GM12878 (cell line): ENCODE results near the gene INSC. TPM values are rescaled to one million over a fixed set of nuclear protein-coding genes. Genes with fewer than 3 reads are reported as not detected.

Experiments used
- ATAC-seq: fragments of 200-7000 bp; cut with Tn5 transposase; 3 replicates; pipeline ENCODE4 v1.9.1; 2020; ENCODE audit warnings: mild to moderate bottlenecking, moderate library complexity
- BruUV-seq: library from RNA; stranded (reverse); fragments of 400-500 nt; replicated peaks from 2 replicates; lab custom pipeline; 2021; lab: Mats Ljungman, UMichigan
- CTCF ChIA-PET: fragments of 300-600 bp; sonication (Branson Sonifier 250); formaldehyde crosslinking; extraction: SDS; loops from one replicate; lab custom pipeline; 2021; ENCODE audit warnings: inconsistent platforms; lab: Yijun Ruan, JAX
- POLR2A ChIA-PET: fragments of 350-600 bp; formaldehyde crosslinking; extraction: SDS; loops from one replicate; lab custom pipeline; 2021; ENCODE audit warnings: inconsistent platforms; lab: Charles Lee
- RAD21 ChIA-PET: fragments of 300-600 bp; sonication (Branson Sonifier 250); formaldehyde crosslinking; loops from one replicate; lab custom pipeline; 2023; ENCODE audit warnings: antibody characterized with exemption; ENCODE audit not compliant: unreplicated experiment; lab: Charles Lee
- SMC1A ChIA-PET: fragments of 300-600 bp; sonication (Branson Sonifier 250); formaldehyde crosslinking; loops from one replicate; lab custom pipeline; 2023; ENCODE audit not compliant: unreplicated experiment, uncharacterized antibody; lab: Charles Lee
- DNase-seq: peaks from one replicate; pipeline ENCODE4 v3.0.0-alpha.2; 2011; ENCODE audit warnings: low read depth, low spot score
- FAIRE-seq: peaks from 3 replicates; lab custom pipeline; 2011; peaks lifted over from hg19 to GRCh38; lab: Jason Lieb, UNC
- H2AFZ ChIP-seq: 2 replicates; pipeline ENCODE4 v1.6.0; 2011; ENCODE audit warnings: low read depth, low read length, control low read depth; ENCODE audit not compliant: control insufficient read depth
- H3K27ac ChIP-seq: 2 replicates; pipeline ENCODE4 v1.5.1; 2011; ENCODE audit warnings: control low read depth; ENCODE audit not compliant: control insufficient read depth, insufficient read depth
- H3K27me3 ChIP-seq, 2 experiments: replicated peaks in 1 of 2; 2 replicates each; pipeline versions ENCODE4 v1.6.0 to v1.6.1; 2011; ENCODE audit warnings: low read length in 1 of 2; ENCODE audit not compliant: control insufficient read depth in 2 of 2, insufficient read depth in 2 of 2
- H3K36me3 ChIP-seq, 2 experiments: 2 replicates each; pipeline ENCODE4 v1.5.1; 2011; ENCODE audit warnings: low read length in 1 of 2; ENCODE audit not compliant: control insufficient read depth in 2 of 2, insufficient read depth in 2 of 2
- H3K4me1 ChIP-seq: 2 replicates; pipeline ENCODE4 v1.6.1; 2011; ENCODE audit warnings: mild to moderate bottlenecking, low read length, moderate library complexity, mixed read lengths; ENCODE audit not compliant: control insufficient read depth, insufficient read depth
- H3K4me2 ChIP-seq: 2 replicates; pipeline ENCODE4 v1.6.0; 2011; ENCODE audit warnings: control low read depth; ENCODE audit not compliant: control insufficient read depth, insufficient read depth
- H3K4me3 ChIP-seq: fragments of 200-600 bp; sonication (generic); 2 replicates; pipeline ENCODE4 v1.5.1; 2016
- H3K79me2 ChIP-seq: 2 replicates; pipeline ENCODE4 v1.6.0; 2011; ENCODE audit warnings: low read length; ENCODE audit not compliant: control insufficient read depth, insufficient read depth
- H3K9ac ChIP-seq: 2 replicates; pipeline ENCODE4 v1.8.0; 2011; ENCODE audit warnings: low read length, control low read depth, mixed read lengths; ENCODE audit not compliant: control insufficient read depth, insufficient read depth
- H3K9me3 ChIP-seq: replicated peaks from 3 replicates; pipeline ENCODE4 v1.5.1; 2011; ENCODE audit warnings: mild to moderate bottlenecking, low read length; ENCODE audit not compliant: control insufficient read depth, insufficient read depth
- H4K20me1 ChIP-seq: 2 replicates; pipeline ENCODE4 v1.6.0; 2011; ENCODE audit not compliant: control insufficient read depth, insufficient read depth
- ASH2L ChIP-seq: fragments of 300-600, 200-600 bp; sonication (generic); IDR thresholded peaks from 2 replicates; pipeline ENCODE4 v1.6.1; 2017; ENCODE audit warnings: low read depth, mild to moderate bottlenecking, borderline replicate concordance
- ATF7 ChIP-seq: fragments of 450-650 bp; IDR thresholded peaks from 2 replicates; pipeline ENCODE4 v1.6.1; 2016; ENCODE audit warnings: low read depth, mild to moderate bottlenecking
- BCL11A ChIP-seq: IDR thresholded peaks from 2 replicates; pipeline ENCODE4 v1.6.1; 2011; ENCODE audit warnings: low read depth, low read length
- BMI1 ChIP-seq: fragments of 450-650 bp; IDR thresholded peaks from 2 replicates; pipeline ENCODE4 v1.6.1; 2016; ENCODE audit warnings: mild to moderate bottlenecking, moderate library complexity, borderline replicate concordance
- EED ChIP-seq: sonication (generic); IDR thresholded peaks from 2 replicates; pipeline ENCODE4 v1.6.1; 2016; ENCODE audit warnings: antibody characterized with exemption, low read depth
- HDAC6 ChIP-seq: fragments of 200-600 bp; sonication (generic); IDR thresholded peaks from one replicate; pipeline ENCODE4 v1.8.0; 2017; ENCODE audit warnings: antibody characterized with exemption; ENCODE audit not compliant: unreplicated experiment
- IKZF1 ChIP-seq: fragments of 450-650 bp; conservative IDR thresholded peaks from 2 replicates; pipeline ENCODE4 v1.6.1; 2017; ENCODE audit warnings: antibody characterized with exemption, mild to moderate bottlenecking
- LARP7 ChIP-seq: fragments of 450-650 bp; IDR thresholded peaks from 2 replicates; pipeline ENCODE4 v1.6.1; 2017; ENCODE audit warnings: mild to moderate bottlenecking
- MAX ChIP-seq: IDR thresholded peaks from 2 replicates; pipeline ENCODE4 v1.6.1; 2012; ENCODE audit warnings: low read depth, low read length, improper control_type of control experiment
- MTA2 ChIP-seq: fragments of 450-650 bp; IDR thresholded peaks from 2 replicates; pipeline ENCODE4 v1.6.1; 2016; ENCODE audit warnings: low read depth, mild to moderate bottlenecking, moderate library complexity
- MTA3 ChIP-seq: IDR thresholded peaks from 2 replicates; pipeline ENCODE4 v1.6.1; 2012; ENCODE audit warnings: low read length, inconsistent platforms, borderline replicate concordance
- RELB ChIP-seq: fragments of 450-650 bp; IDR thresholded peaks from 2 replicates; pipeline ENCODE4 v1.6.1; 2017; ENCODE audit warnings: low read depth, mild to moderate bottlenecking, moderate library complexity
- SMARCA5 ChIP-seq: fragments of 450-650 bp; IDR thresholded peaks from 2 replicates; pipeline ENCODE4 v1.6.1; 2017; ENCODE audit warnings: mild to moderate bottlenecking
- TAF1 ChIP-seq: IDR thresholded peaks from 2 replicates; pipeline ENCODE4 v1.6.1; 2011; ENCODE audit warnings: mild to moderate bottlenecking, low read depth, low read length, borderline replicate concordance
- ZBTB40 ChIP-seq: fragments of 450-650 bp; IDR thresholded peaks from 2 replicates; pipeline ENCODE4 v1.6.1; 2016; ENCODE audit warnings: mild to moderate bottlenecking, moderate library complexity, borderline replicate concordance
- ZZZ3 ChIP-seq: IDR thresholded peaks from 2 replicates; pipeline ENCODE4 v1.6.1; 2011; ENCODE audit warnings: low read depth; ENCODE audit not compliant: control insufficient read depth, insufficient read length
- WGBS: methylation state at CpG from one replicate; pipeline ENCODE4 v1.1.6; 2016; ENCODE audit warnings: low lambda C conversion rate; ENCODE audit not compliant: insufficient replicate concordance, insufficient coverage; ENCODE audit errors: missing lambda C conversion rate; 5-methylcytosine and 5-hydroxymethylcytosine counted together
- in situ Hi-C: fragments of 300-500 bp; cut with MboI; formaldehyde crosslinking; loops from 9 replicates; pipeline ENCODE4 v1.14.3; 2018; ENCODE audit warnings: mixed read lengths
- intact Hi-C: fragments of 100-400 bp; cut with micrococcal nuclease; formaldehyde crosslinking; loops from one replicate; pipeline ENCODE4 v1.14.2; 2022; ENCODE audit not compliant: unreplicated experiment
- polyA plus RNA-seq, 11 experiments: library from polyadenylated mRNA; depleted of rRNA in 4 of 11; unstranded in 6 of 11; stranded (reverse) in 5 of 11; fragments of >200 nt; fragmentation: Nextera tagmentation in 4 of 11; fragmentation: Illumina TruSeq in 1 of 11; extraction: Ambion mirVana in 4 of 11; extraction: Trizol in 1 of 11; gene quantifications; 1 replicate in 1 of 11; 2 replicates in 10 of 11; pipeline versions ENCODE4 v1.2.1 to v1.2.3, GENCODE V29; 2011 to 2016; ENCODE audit warnings: inconsistent platforms in 2 of 11, missing spikeins in 2 of 11, low read depth in 1 of 11
- total RNA-seq, 4 experiments: library from RNA; depleted of rRNA in 3 of 4; stranded (reverse); fragments of >200 nt in 3 of 4; fragmentation: Illumina TruSeq in 1 of 4; extraction: Trizol in 1 of 4; gene quantifications; 2 replicates each; pipeline versions ENCODE4 v1.2.1 to v1.2.3, GENCODE V29; 2013 to 2021
- TF ChIP-seq, protein P1 (sequence below), 3 experiments: IDR thresholded peaks in 2 of 3; conservative IDR thresholded peaks in 1 of 3; 2 replicates each; pipeline ENCODE4 v1.5.1; 2011; ENCODE audit warnings: low read depth in 3 of 3, low read length in 3 of 3, mild to moderate bottlenecking in 3 of 3, control low read depth in 2 of 3, moderate library complexity in 2 of 3, inconsistent platforms in 1 of 3, mixed read lengths in 1 of 3; ENCODE audit not compliant: control insufficient read depth in 2 of 3, insufficient read depth in 1 of 3; ENCODE audit errors: extremely low read depth in 1 of 3

INSC gene
- total and polyA plus RNA-seq, 10 of the 15 experiments (the other 5 are each of a cell fraction or from before 2014, with no cell fraction given): 0.13 to 0.33 TPM; not detected in 8

DNA sequence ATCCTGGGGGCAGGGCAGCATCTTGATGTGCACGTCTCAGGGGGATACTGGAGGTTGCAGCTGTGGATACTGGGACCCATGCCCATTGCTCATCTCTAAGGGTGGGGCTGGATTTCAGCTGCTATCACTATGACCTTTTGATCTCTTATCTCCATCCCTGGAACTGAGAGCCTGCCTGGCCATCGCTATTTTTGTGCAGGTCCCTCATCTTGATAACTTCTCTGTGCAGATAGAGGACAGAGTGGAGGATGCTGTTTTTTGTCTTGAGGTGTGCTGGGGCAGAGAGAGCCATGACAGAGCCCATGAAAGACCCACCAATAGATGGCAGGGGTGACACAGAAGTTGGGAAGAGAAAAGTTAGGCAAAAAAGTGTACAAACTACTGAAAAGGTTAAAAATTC is 5.1 kb upstream of the INSC start:
- TF ChIP-seq BMI1 (no peak), RELB (no peak), SMARCA5 (no peak), ZZZ3 (no peak), MAX (no peak), BCL11A (no peak), EED (no peak), ATF7 (no peak), ZBTB40 (no peak), LARP7 (no peak), MTA2 (no peak), IKZF1 (no peak), ASH2L (no peak), HDAC6 (no peak), TAF1 (no peak), MTA3 (no peak)
- TF ChIP-seq, protein P1, sequence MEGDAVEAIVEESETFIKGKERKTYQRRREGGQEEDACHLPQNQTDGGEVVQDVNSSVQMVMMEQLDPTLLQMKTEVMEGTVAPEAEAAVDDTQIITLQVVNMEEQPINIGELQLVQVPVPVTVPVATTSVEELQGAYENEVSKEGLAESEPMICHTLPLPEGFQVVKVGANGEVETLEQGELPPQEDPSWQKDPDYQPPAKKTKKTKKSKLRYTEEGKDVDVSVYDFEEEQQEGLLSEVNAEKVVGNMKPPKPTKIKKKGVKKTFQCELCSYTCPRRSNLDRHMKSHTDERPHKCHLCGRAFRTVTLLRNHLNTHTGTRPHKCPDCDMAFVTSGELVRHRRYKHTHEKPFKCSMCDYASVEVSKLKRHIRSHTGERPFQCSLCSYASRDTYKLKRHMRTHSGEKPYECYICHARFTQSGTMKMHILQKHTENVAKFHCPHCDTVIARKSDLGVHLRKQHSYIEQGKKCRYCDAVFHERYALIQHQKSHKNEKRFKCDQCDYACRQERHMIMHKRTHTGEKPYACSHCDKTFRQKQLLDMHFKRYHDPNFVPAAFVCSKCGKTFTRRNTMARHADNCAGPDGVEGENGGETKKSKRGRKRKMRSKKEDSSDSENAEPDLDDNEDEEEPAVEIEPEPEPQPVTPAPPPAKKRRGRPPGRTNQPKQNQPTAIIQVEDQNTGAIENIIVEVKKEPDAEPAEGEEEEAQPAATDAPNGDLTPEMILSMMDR (IDR thresholded peaks at IDR 0.05 in 2 of 3, conservative IDR thresholded peaks at IDR 0.05 in 1 of 3; ENCODE audit: control insufficient read depth in 2 of 3, extremely low read depth in 1 of 3, insufficient read depth in 1 of 3, low read depth in 3 of 3, low read length in 3 of 3): no peak
- Histone ChIP-seq H4K20me1 (no peaks in the 10 kb centered on the region), H3K27me3 (no peaks in the 10 kb centered on the region), H3K9me3 (no peaks in the 10 kb centered on the region), H3K4me2 (no peak overlapping the region), H2AFZ (no peak overlapping the region), H3K36me3 (no peaks in the 10 kb centered on the region), H3K4me1 (peaks cover 28% of the 10 kb centered on the region), H3K4me3 (no peak overlapping the region), H3K27ac (no peak overlapping the region), H3K9ac (no peak overlapping the region), H3K79me2 (no peaks in the 10 kb centered on the region)
- POLR2A ChIA-PET: no interaction called here
- SMC1A ChIA-PET: interaction anchor here (3.6 kb wide), 1 partner anchor 10 kb away, joined by 20 read pairs; no protein-coding TSS in a partner anchor
- WGBS: 89% methylated on average over 2 of the region's 2 CpGs
- intact Hi-C loops: no loop called here
- BruUV-seq: no TSS peak
- in situ Hi-C loops: no loop called here
- RAD21 ChIA-PET: no interaction called here
- ATAC-seq (no peak), FAIRE-seq (no peak), DNase-seq (no peak)
- CTCF ChIA-PET: interaction anchor here (0.9 to 4.7 kb wide), 3 partner anchors 9 to 50 kb away, joined by 3 to 33 read pairs (median 5); no protein-coding TSS in a partner anchor
